ENCODE data around the gene LURAP1L. TPM values are rescaled to one million over a fixed set of nuclear protein-coding genes. Genes with fewer than 3 reads are reported as not detected.

LURAP1L gene
- total RNA-seq, 2 experiments from 2014 or later: not detected

- Histone ChIP-seq H3K9me2 (ENCODE audit: insufficient read depth, low read length) (no peaks in the 10 kb centered on the region), H3K4me1 (ENCODE audit: insufficient read depth, low read length, poor library complexity, severe bottlenecking) (no peaks in the 10 kb centered on the region), H3K79me2 (ENCODE audit: insufficient read depth, low read depth, low read length) (no peaks in the 10 kb centered on the region), H3K27ac (ENCODE audit: low read depth, low read length, poor library complexity, severe bottlenecking) (no peak overlapping the region), H3K4me2 (ENCODE audit: low read length) (no peak overlapping the region), H3K4me3 (ENCODE audit: low read depth, low read length, poor library complexity, severe bottlenecking) (no peak overlapping the region), H2AFZ (ENCODE audit: low read length) (no peak overlapping the region), H4K20me1 (ENCODE audit: insufficient read depth, low read length) (no peaks in the 10 kb centered on the region), H3K9me3 (ENCODE audit: low read length) (no peaks in the 10 kb centered on the region), H3K36me3 (ENCODE audit: insufficient read depth, low read length) (no peaks in the 10 kb centered on the region)
- no TSS peak for BruUV-seq (replicated peaks)
- DNase-seq (ENCODE audit: low spot score): no peak
- no peak for TF ChIP-seq EZH2phosphoT487 (IDR thresholded peaks at IDR 0.05; ENCODE audit: borderline replicate concordance, low read depth, low read length)
- TF ChIP-seq CTCF (conservative IDR thresholded peaks at IDR 0.05; ENCODE audit: low read length): no peak
- ChIA-PET CTCF (ENCODE audit: unreplicated experiment) (no interaction called here), POLR2A (interaction anchor here (0.7 kb wide), 1 partner anchor 46 kb away, joined by 3 read pairs; no protein-coding TSS in a partner anchor)
- intact Hi-C loops (cut with micrococcal nuclease; ENCODE audit: unreplicated experiment): no loop called here
Measured at GRCh38 chr9:12730198-12730597, 44.6 kb upstream of the LURAP1L start.

GRCh38 chr9:12730927-12731326 is 43.9 kb upstream of the LURAP1L start:
- no peaks in the 10 kb centered on the region for H3K36me3 ChIP-seq (ENCODE audit: insufficient read depth, low read length)
- no peak overlapping the region for H3K27ac ChIP-seq (ENCODE audit: low read depth, low read length, poor library complexity, severe bottlenecking)
- ChIA-PET POLR2A (no interaction called here), CTCF (ENCODE audit: unreplicated experiment) (no interaction called here)
- no peaks in the 10 kb centered on the region for H3K9me3 ChIP-seq (ENCODE audit: low read length)
- no peak for TF ChIP-seq CTCF (conservative IDR thresholded peaks at IDR 0.05; ENCODE audit: low read length)
- TF ChIP-seq EZH2phosphoT487 (IDR thresholded peaks at IDR 0.05; ENCODE audit: borderline replicate concordance, low read depth, low read length): no peak
- intact Hi-C loops (cut with micrococcal nuclease; ENCODE audit: unreplicated experiment): no loop called here
- no peak overlapping the region for H2AFZ ChIP-seq (ENCODE audit: low read length)
- no peak overlapping the region for H3K4me3 ChIP-seq (ENCODE audit: low read depth, low read length, poor library complexity, severe bottlenecking)
- H3K79me2 ChIP-seq (ENCODE audit: insufficient read depth, low read depth, low read length): no peaks in the 10 kb centered on the region
- H3K4me2 ChIP-seq (ENCODE audit: low read length): no peak overlapping the region
- no TSS peak for BruUV-seq (replicated peaks)
- DNase-seq (ENCODE audit: low spot score): no peak
- no peaks in the 10 kb centered on the region for H4K20me1 ChIP-seq (ENCODE audit: insufficient read depth, low read length)
- H3K4me1 ChIP-seq (ENCODE audit: insufficient read depth, low read length, poor library complexity, severe bottlenecking): no peaks in the 10 kb centered on the region
- no peaks in the 10 kb centered on the region for H3K9me2 ChIP-seq (ENCODE audit: insufficient read depth, low read length)

GRCh38 chr9:12732971-12733370 is 41.8 kb upstream of the LURAP1L start:
- Histone ChIP-seq H3K9me2 (ENCODE audit: insufficient read depth, low read length) (no peaks in the 10 kb centered on the region), H3K4me3 (ENCODE audit: low read depth, low read length, poor library complexity, severe bottlenecking) (no peak overlapping the region), H2AFZ (ENCODE audit: low read length) (no peak overlapping the region), H3K4me1 (ENCODE audit: insufficient read depth, low read length, poor library complexity, severe bottlenecking) (no peaks in the 10 kb centered on the region), H3K27ac (ENCODE audit: low read depth, low read length, poor library complexity, severe bottlenecking) (no peak overlapping the region), H4K20me1 (ENCODE audit: insufficient read depth, low read length) (no peaks in the 10 kb centered on the region), H3K9me3 (ENCODE audit: low read length) (no peaks in the 10 kb centered on the region), H3K4me2 (ENCODE audit: low read length) (no peak overlapping the region), H3K36me3 (ENCODE audit: insufficient read depth, low read length) (no peaks in the 10 kb centered on the region), H3K79me2 (ENCODE audit: insufficient read depth, low read depth, low read length) (no peaks in the 10 kb centered on the region)
- intact Hi-C loops (cut with micrococcal nuclease; ENCODE audit: unreplicated experiment): no loop called here
- CTCF ChIA-PET (ENCODE audit: unreplicated experiment): no interaction called here
- no TSS peak for BruUV-seq (replicated peaks)
- TF ChIP-seq CTCF (conservative IDR thresholded peaks at IDR 0.05; ENCODE audit: low read length) (no peak), EZH2phosphoT487 (IDR thresholded peaks at IDR 0.05; ENCODE audit: borderline replicate concordance, low read depth, low read length) (no peak)
- DNase-seq (ENCODE audit: low spot score): no peak
- POLR2A ChIA-PET: no interaction called here

Measured in OCI-LY7 (cell line).